ENCODE measurements around the gene EBF3.

GRCh38 chr10:129977794-129978193 is 13.7 kb upstream of the EBF3 start:
- TF ChIP-seq MYC (IDR thresholded peaks at IDR 0.05; ENCODE audit: low read depth, low read length) (no peak), POLR2A (IDR thresholded peaks at IDR 0.05; ENCODE audit: low read depth, low read length) (no peak), CTCF (IDR thresholded peaks at IDR 0.05; ENCODE audit: extremely low read depth in 1 of 2, insufficient read depth in 1 of 2, low read depth in 1 of 2, low read length in 2 of 2) (no peak), POLR2AphosphoS5 (IDR thresholded peaks at IDR 0.05; ENCODE audit: insufficient read depth, low read depth, low read length) (no peak), FOS (IDR thresholded peaks at IDR 0.05; ENCODE audit: borderline replicate concordance, insufficient read depth, low read length) (no peak), EZH2 (IDR thresholded peaks at IDR 0.05; ENCODE audit: borderline replicate concordance, low read depth, low read length, severe bottlenecking) (no peak), JUN (IDR thresholded peaks at IDR 0.05; ENCODE audit: borderline replicate concordance, insufficient read depth, insufficient read length, low read depth) (no peak)
- TF ChIP-seq, protein P1, sequence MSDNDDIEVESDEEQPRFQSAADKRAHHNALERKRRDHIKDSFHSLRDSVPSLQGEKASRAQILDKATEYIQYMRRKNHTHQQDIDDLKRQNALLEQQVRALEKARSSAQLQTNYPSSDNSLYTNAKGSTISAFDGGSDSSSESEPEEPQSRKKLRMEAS (IDR thresholded peaks at IDR 0.05; ENCODE audit: insufficient read depth, insufficient read length), result no peak
